HG03064 (cell line): ENCODE data around the gene MBD2.
A peak's percentile ranks its signal among the peaks of the same experiment; 100 is the strongest.
"Not testable (repeated sequence)": the region's sequence is repeated elsewhere in the genome, so short reads cannot be mapped to it uniquely, and the experiment has no call there.

Experiments used
- ATAC-seq: cut with Tn5 transposase; IDR thresholded peaks from one replicate; pipeline ENCODE4 v1.9.1; 2021; ENCODE audit warnings: low read depth; ENCODE audit not compliant: unreplicated experiment

Gene MBD2, protein sequence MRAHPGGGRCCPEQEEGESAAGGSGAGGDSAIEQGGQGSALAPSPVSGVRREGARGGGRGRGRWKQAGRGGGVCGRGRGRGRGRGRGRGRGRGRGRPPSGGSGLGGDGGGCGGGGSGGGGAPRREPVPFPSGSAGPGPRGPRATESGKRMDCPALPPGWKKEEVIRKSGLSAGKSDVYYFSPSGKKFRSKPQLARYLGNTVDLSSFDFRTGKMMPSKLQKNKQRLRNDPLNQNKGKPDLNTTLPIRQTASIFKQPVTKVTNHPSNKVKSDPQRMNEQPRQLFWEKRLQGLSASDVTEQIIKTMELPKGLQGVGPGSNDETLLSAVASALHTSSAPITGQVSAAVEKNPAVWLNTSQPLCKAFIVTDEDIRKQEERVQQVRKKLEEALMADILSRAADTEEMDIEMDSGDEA

DNA sequence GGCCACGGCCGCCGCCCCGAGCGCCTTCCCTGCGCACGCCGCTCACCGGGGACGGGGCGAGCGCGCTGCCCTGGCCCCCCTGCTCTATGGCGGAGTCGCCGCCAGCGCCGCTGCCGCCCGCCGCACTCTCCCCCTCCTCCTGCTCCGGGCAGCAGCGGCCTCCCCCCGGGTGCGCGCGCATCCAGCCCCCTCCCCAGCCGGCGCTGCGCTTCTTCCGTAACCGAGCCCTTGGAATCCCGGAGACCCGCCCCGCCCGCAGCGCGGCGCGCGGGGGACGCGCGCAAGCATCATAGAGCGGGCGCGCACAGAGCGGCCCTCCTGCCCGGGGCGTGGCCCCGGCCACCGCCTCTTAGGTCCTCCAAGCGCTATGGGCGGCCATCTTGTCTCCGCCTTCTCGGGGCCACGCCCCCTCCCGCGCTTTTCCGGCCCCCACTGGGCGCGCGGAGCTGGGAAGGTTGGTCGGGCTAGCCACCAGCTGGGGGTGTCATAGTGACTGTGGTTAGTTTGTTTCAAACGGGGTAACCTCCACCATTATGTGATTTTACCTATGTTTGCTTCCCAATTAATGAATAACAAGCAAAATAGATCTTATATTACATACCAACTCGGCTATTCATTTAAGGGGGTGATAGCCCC lies at the start of gene MBD2:
Gene MBD2 (minus strand): TSS at position 291 of the 636 bp plus-strand sequence. CDS start 110 bp downstream, at position 181.
- peak; percentile 84 for ATAC-seq

- peak; percentile 34 for ATAC-seq
These were observed 45.7 kb upstream of the MBD2 start for GRCh38 chr18:54269893-54270844.

DNA sequence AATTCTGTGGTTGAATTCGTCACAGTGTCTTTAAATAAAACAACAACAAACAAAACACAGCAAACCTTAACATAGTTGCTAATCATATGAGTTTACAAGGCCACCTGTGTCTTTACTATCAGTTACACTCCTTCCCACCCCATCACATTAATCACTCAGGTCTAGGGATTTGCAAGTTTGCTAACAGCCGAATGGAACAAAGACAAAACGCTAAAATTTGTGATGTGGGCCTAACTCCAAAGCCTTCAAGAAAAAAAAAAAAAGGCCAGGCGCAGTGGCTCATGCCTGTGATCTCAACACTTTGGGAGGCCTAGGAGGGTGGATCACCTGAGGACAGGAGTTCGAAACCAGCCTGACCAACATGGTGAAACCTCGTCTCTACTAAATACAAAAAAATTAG lies 44.3 kb upstream of the MBD2 start:
- no peak for ATAC-seq

DNA sequence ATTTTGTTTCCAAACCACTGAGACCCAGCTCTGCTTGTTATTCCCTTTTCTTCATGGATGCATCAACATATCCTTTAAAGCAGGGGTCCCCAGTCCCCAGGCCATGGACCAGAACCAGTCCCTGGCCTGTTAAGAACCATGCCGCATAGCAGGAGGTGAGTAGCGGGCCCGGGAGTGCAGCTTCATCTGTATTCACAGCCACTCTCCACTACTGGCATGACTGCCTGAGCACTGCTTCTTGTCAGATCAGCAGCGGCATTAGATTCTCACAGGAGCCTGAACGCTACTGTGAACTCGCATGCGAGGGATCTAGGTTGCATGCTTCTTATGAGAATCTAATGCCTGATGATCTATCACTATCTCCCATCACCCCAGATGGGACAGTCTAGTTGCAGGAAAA lies 43.2 kb upstream of the MBD2 start:
- no peak for ATAC-seq

- peak; percentile 67 for ATAC-seq
These were observed 39.5 kb upstream of the MBD2 start for GRCh38 chr18:54263904-54264336.

DNA sequence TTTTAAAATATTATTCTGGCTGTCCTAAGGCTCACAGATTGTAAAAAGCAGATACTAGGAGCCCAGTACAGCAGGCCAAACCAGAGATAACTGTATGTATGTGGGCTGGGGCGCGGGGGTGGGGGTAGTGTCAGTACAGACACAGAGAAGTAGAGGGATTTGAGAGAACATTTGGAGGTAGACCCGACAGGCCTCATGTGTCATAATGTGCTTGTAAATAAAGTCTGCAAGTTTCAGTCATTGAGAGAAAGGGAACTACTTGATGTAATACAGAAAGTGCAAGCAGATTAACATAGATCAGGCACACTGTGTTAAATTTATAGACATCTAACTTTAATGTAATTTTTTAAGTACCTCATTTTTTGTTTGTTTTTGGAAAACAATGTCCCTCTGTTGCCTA lies 37.4 kb upstream of the MBD2 start:
- ATAC-seq = peak; percentile 81

GRCh38 chr18:54260396-54261072 lies 36.1 kb upstream of the MBD2 start:
- ATAC-seq = no peak

GRCh38 chr18:54257818-54258217 lies 33.3 kb upstream of the MBD2 start:
- not testable (repeated sequence) for ATAC-seq

- no peak for ATAC-seq
These were observed 32.5 kb upstream of the MBD2 start for GRCh38 chr18:54257015-54257414.

GRCh38 chr18:54255141-54255540 lies 30.7 kb upstream of the MBD2 start:
- ATAC-seq = no peak

GRCh38 chr18:54254265-54254758 lies 29.8 kb upstream of the MBD2 start:
- ATAC-seq = no peak

- ATAC-seq = no peak
These were observed 27.3 kb upstream of the MBD2 start for GRCh38 chr18:54251606-54252390.

DNA sequence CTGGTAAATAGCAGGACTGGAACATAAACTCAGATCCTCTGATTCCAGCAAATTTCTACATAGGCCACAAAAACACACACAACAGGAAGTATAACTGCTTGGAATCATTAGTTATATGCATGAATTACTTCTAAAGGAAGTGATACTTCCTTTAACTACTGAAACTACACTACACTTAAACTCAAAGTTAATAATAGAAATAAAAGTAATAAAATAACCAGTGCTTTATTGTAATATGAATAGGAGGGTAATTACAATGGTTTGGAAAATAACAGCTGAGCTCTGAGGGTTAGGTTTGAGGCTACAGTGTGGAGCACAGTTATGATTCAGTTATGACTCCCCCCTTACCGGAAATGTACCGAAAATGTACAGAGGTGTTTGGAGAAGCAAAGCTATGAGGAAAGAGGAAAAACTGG lies 26.4 kb upstream of the MBD2 start:
- ATAC-seq = peak; percentile 72

DNA sequence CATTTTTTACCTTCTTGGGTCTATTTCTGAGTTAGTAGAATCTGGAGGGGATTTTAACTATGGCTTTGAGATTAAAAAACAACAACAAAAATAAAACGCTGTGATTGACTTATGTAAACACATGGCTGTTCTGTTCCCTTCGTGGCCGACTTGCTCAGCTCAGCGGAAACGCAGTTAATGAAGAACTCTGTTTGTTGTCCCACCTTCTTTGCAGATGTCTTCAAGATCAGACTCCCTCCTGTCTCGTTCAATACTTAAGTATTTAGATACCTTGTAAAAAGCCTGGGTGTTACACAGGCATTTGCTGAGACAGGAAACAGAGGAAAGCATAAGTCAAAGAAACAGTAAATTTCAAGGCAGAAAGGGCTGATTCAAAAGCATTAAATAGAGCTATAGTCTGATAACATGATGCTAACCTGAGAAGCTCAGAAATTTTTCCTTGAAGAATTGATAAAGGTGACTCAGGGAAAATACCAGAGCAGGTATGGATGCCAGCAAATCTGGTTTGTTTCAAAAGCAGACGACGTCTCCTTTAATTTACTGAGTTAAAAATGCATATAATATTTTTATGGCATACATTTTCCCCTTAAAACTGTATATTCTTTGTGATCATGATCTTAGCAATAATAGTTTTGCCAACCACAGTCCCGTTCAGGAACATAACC lies 23.2 kb upstream of the MBD2 start:
- ATAC-seq = no peak

DNA sequence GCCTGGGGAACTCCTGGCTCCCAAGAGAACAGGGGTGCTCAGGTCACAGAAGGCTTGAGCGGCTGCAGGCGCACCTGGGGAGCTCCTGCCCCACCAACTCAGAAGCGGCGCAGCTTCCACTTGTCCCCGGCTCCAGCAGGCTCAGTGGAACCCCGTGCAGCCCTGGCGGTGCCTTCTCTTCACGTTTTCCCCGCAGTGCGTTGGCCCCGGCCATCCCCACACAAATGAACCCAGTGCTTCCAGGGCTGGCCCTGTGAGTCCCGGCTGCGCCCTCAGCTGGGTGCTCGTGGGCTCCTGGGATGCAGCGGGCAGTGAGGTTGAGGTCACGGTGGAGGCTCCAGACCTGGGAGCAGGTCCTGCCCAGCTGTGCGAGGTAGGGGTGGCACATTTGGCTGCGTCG lies 17.9 kb upstream of the MBD2 start:
- ATAC-seq = no peak

DNA sequence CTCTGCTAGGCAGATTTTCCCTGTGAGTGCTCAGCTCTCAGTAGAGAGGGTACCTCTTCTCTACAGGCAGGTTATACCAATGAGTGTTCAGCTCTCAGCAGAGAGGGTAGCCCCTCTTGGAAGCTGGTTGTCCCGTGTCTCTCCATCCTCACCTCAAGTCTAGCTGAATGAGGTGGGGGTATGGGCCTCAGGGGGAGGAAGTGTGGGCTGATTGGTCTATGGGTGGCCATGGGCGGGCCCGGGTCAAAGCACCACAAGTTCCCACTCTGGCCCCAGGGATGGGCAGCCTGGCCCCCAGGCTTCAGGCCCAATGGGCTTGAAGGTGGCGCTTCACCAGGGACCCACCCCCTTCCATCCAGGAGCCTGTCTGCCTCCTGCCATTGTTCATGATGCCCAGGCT lies 17.0 kb upstream of the MBD2 start:
- no peak for ATAC-seq

GRCh38 chr18:54240629-54241107 lies 16.2 kb upstream of the MBD2 start:
- no peak for ATAC-seq

- ATAC-seq = no peak
These were observed 15.1 kb upstream of the MBD2 start for GRCh38 chr18:54239601-54240000.

GRCh38 chr18:54239091-54239490 lies 14.6 kb upstream of the MBD2 start:
- ATAC-seq = no peak
